GM10248 (cell line): ENCODE measurements around the gene PER1.

Source experiments
- CTCF ChIA-PET: fragments of 300-600 bp; sonication (Branson Sonifier 250); formaldehyde crosslinking; extraction: SDS; loops from one replicate; lab custom pipeline; 2021; ENCODE audit warnings: antibody characterized with exemption; lab: Yijun Ruan, JAX
- POLR2A ChIA-PET: fragments of 350-650 bp; sonication (Branson Sonifier 250); formaldehyde crosslinking; extraction: SDS; loops from one replicate; lab custom pipeline; 2020; ENCODE audit warnings: antibody characterized with exemption; lab: Yijun Ruan, JAX
- DNase-seq: peaks from one replicate; pipeline ENCODE4 v3.0.0; 2012; ENCODE audit errors: extremely low spot score
- TF ChIP-seq, protein P1 (sequence below): IDR thresholded peaks from 2 replicates; pipeline ENCODE4 v1.5.1; 2012; ENCODE audit warnings: mild to moderate bottlenecking, low read depth; ENCODE audit errors: extremely low read depth, missing control alignments, control extremely low read depth

The PER1 gene

DNA sequence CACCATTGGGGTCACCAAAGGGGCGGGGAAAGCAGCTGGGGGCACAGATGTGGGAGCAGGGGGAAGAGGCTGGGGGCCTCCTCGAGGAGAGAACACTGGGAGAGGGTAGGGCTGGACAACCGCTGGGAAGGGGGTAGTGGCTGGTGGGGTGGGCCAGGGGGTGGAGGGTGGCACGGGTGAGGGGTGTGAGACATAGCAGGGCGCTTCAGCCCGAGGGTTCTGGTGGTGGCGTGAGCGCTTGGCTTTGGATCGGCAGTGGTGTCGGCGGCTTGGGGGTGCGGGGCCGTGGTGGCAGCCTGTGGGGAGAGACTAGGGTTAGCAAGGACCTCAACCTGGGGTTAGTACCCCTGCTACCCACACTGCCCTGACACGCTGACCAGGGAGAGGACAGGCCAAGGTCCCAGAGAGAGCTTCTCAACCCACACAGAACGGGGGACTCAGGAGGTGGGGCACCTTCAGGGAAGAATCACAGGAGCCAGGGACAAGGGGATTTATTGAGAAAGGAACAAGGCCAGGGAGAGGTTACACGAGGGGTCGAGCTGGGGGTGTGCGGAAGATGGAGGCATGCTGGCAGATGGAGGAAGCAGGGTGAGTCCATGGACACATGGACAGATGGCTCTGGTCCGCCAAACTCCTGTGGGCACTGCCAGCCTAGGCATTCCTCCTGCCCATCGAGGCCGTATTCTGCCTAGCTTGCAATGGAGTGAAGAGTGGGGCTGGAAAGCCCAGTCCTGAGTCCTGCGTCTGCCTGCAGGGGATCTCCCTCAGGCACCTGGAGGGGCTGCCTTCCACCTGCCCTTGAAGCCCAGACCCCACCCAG lies 8.4 kb downstream of the PER1 start:
- TF ChIP-seq, protein P1, sequence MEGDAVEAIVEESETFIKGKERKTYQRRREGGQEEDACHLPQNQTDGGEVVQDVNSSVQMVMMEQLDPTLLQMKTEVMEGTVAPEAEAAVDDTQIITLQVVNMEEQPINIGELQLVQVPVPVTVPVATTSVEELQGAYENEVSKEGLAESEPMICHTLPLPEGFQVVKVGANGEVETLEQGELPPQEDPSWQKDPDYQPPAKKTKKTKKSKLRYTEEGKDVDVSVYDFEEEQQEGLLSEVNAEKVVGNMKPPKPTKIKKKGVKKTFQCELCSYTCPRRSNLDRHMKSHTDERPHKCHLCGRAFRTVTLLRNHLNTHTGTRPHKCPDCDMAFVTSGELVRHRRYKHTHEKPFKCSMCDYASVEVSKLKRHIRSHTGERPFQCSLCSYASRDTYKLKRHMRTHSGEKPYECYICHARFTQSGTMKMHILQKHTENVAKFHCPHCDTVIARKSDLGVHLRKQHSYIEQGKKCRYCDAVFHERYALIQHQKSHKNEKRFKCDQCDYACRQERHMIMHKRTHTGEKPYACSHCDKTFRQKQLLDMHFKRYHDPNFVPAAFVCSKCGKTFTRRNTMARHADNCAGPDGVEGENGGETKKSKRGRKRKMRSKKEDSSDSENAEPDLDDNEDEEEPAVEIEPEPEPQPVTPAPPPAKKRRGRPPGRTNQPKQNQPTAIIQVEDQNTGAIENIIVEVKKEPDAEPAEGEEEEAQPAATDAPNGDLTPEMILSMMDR = no peak
- ChIA-PET POLR2A (interaction anchor here (1.0 to 4.0 kb wide), 5 partner anchors 8 to 15 kb away, joined by 4 to 17 read pairs (median 8); partner anchors contain the start of gene PER1), CTCF (interaction anchor here (0.8 to 1.0 kb wide), 2 partner anchors 15 to 25 kb away, joined by 3 to 4 read pairs; no protein-coding TSS in a partner anchor)
- no peak for DNase-seq

DNA sequence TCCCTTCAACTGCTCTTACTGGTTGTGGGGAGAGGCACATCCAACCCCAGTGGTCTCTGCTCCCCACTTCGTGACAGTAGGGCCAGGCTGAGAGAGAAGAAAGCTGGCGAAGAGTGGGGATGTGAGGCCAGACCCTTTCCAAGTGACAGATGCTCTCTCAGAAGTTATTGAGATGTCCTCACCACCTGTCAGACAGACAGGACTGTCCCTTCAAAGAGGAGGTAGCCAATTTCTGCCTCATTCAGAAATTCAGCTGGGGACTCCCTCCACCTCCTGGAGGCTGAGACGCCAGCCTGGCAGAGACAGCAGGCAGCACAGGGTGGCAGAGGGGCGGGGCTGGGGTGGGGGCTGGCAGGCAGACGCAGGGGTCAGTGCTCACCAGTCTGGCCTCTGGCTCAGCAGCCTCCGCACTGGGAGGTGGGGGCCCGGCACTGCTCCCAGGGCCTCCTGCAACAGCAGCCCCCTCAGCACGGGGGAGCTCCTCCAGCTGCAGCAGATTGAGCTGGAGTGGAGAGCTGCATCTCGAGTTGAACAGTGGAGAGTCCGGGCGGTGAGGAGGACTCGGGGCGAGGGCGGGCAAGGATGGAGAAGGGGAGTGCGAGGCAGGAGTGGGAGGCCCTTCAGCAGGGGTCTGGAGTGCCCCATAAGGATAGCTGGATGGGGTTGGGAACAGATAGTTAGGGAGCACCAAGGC lies 9.2 kb downstream of the PER1 start:
- ChIA-PET CTCF (interaction anchor here (0.8 to 6.6 kb wide), 2 partner anchors 7 to 24 kb away, joined by 3 to 67 read pairs; partner anchors contain the start of gene PER1), POLR2A (interaction anchor here (1.0 to 4.0 kb wide), 4 partner anchors 9 to 16 kb away, joined by 4 to 17 read pairs (median 8); partner anchors contain the start of gene PER1)
- TF ChIP-seq, protein P1 = no peak
- no peak for DNase-seq

DNA sequence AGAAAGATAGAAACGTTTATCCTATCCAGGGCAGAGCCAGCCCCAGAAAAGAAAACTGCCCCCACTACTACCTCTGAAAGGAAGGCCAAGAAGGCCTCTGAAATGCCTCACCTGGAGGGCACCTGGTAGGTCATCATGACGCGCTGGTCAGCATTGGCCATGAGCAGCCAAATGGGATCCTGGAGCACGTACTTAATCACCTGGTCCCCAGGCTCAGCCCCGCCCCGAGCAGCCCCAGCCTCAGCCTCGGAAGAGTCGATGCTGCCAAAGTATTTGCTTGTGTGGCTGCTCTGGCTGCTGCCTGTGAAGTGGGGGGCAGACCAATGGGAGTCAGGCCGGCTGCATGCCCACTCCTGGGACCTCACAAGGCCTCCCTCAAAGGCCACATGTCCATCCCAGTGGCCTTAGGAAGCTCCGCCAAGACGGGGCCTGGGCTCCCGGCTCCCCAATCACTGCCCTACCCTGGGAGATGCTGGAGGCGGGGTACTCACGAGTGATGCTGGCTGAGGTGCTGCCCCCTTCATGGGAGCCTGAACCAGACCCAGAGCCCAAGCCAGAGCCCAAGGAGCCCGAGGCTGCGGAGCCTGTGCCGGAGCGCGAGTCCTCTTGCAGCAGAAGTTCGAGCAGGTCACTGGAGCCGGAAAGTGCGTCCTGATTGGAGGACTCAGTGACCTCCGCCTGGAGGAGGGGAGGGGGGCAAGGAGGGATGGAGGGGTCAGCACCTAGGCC lies 9.9 kb downstream of the PER1 start:
- TF ChIP-seq, protein P1 = no peak
- CTCF ChIA-PET = interaction anchor here (1.3 to 6.6 kb wide), 2 partner anchors 8 to 47 kb away, joined by 3 to 67 read pairs; partner anchors contain the start of gene PER1
- DNase-seq = no peak
- POLR2A ChIA-PET = interaction anchor here (1.6 to 5.5 kb wide), 4 partner anchors 10 to 31 kb away, joined by 3 to 37 read pairs (median 14); no protein-coding TSS in a partner anchor

DNA sequence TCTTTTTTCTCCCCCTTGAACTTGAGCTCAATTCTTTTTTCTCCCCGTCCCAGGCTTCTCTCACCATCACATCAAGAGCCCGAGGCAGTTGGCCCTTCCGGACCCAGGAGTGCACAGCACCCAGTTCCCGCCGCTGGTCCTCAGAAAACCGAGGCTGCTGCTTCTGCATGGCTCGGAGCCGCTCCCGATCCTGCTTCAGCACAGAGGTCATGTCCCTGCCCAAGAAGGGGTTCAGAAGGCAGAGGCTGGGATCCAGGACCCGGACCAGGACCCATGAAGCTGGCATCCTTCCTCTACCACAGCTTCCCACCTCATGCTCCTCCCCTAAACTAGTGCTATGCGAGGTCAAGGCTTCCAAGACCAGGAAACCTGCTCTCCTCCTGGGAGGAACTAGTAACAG lies 10.5 kb downstream of the PER1 start:
- TF ChIP-seq, protein P1 = no peak
- no peak for DNase-seq
- POLR2A ChIA-PET = interaction anchor here (1.0 to 5.5 kb wide), 6 partner anchors 10 to 31 kb away, joined by 3 to 37 read pairs (median 13); partner anchors contain the start of gene PER1
- CTCF ChIA-PET = interaction anchor here (1.3 to 6.6 kb wide), 3 partner anchors 8 to 47 kb away, joined by 3 to 67 read pairs (median 50); partner anchors contain the start of gene PER1

DNA sequence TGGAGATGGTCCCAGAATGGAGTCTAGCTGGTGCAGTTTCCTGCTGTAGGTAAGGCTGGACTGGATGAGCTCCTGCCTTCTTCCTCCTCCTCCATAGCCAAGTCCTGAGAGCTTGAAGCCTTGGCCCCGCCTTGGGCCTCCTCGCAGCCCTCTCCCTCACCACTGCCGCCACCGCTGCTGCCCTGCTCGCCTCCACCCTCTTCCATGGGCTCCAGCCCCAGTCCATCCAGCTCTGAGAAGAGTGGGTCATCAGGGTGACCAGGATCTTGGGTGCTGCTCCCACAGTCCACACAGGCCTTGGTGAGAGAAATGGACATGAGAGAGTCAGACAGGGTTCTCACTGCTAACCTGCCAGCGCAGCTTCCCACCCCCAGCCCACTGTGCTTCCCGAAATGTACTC lies 11.2 kb downstream of the PER1 start:
- CTCF ChIA-PET = interaction anchor here (1.3 to 6.6 kb wide), 6 partner anchors 9 to 60 kb away, joined by 3 to 67 read pairs (median 24); partner anchors contain the start of genes HES7 and PER1
- TF ChIP-seq, protein P1 = no peak
- POLR2A ChIA-PET = interaction anchor here (1.0 to 5.5 kb wide), 6 partner anchors 9 to 32 kb away, joined by 3 to 37 read pairs (median 13); partner anchors contain the start of gene PER1

More for the DNA sequence above, 11.2 kb downstream of the PER1 start:
- DNase-seq = no peak
